A549 (cell line): Measurements from ENCODE around the gene GGTLC2.

Experiments
- BHLHE40 ChIP-seq: IDR thresholded peaks from 2 replicates; pipeline ENCODE4 v1.6.1; 2012; ENCODE audit warnings: low read depth, low read length, inconsistent platforms
- CTCF ChIP-seq: fragments of >200 bp; sonication (Bioruptor Twin); formaldehyde crosslinking; IDR thresholded peaks from 3 replicates; pipeline ENCODE4 v1.5.1; 2016
- PBX3 ChIP-seq: IDR thresholded peaks from 2 replicates; pipeline ENCODE4 v1.6.1; 2012
- POLR2A ChIP-seq: IDR thresholded peaks from 2 replicates; pipeline ENCODE4 v1.6.1; 2012; ENCODE audit warnings: mild to moderate bottlenecking, low read length
- REST ChIP-seq: fragments of 200-600 bp; sonication (generic); IDR thresholded peaks from 2 replicates; pipeline ENCODE4 v1.6.1; 2016; ENCODE audit warnings: antibody characterized with exemption, mild to moderate bottlenecking, moderate library complexity
- RFX5 ChIP-seq: fragments of 450-650 bp; IDR thresholded peaks from 2 replicates; pipeline ENCODE4 v1.7.1; 2014; ENCODE audit warnings: antibody characterized with exemption, mild to moderate bottlenecking, moderate library complexity
- USF2 ChIP-seq: fragments of 450-650 bp; IDR thresholded peaks from 2 replicates; pipeline ENCODE4 v1.6.1; 2014; ENCODE audit warnings: antibody characterized with exemption
- TF ChIP-seq, protein P1 (sequence below): fragments of 250-450 bp; sonication (Bioruptor Pico); IDR thresholded peaks from 2 replicates; pipeline ENCODE4 v1.5.0; 2021; ENCODE audit warnings: mild to moderate bottlenecking, moderate library complexity, borderline replicate concordance

DNA sequence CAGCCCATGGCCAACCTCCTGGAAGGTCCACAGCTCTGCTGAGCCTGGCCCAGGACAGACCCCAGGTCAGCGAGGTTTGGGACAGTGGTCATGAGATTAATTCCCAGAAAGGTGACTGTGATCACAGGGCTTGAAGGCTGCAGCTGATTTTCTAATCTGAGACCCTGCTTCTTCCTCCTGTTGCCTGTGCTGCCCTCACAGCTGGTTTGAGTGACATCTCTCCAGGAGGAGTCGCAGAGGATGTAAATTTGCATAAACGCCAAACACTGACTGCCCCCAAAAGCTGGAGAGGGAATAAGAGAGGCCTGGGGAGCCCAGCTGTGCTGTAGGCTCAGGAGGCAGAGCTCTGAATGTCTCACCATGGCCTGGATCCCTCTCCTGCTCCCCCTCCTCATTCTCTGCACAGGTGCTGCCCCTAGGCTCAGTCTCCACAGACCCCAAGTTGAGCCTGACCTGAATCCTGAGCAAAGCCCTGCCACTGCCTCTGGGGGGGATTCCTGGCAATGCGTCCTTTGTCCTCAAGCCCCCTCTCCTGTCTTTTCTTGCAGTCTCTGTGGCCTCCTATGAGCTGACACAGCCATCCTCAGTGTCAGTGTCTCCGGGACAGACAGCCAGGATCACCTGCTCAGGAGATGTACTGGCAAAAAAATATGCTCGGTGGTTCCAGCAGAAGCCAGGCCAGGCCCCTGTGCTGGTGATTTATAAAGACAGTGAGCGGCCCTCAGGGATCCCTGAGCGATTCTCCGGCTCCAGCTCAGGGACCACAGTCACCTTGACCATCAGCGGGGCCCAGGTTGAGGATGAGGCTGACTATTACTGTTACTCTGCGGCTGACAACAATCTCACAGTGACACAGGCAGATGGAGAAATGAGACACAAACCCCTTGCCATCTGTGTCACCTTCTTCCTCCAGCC is 23.8 kb downstream of the GGTLC2 start:
- TF ChIP-seq USF2 = no peak
- TF ChIP-seq CTCF = no peak
- no peak for TF ChIP-seq REST
- TF ChIP-seq, protein P1, sequence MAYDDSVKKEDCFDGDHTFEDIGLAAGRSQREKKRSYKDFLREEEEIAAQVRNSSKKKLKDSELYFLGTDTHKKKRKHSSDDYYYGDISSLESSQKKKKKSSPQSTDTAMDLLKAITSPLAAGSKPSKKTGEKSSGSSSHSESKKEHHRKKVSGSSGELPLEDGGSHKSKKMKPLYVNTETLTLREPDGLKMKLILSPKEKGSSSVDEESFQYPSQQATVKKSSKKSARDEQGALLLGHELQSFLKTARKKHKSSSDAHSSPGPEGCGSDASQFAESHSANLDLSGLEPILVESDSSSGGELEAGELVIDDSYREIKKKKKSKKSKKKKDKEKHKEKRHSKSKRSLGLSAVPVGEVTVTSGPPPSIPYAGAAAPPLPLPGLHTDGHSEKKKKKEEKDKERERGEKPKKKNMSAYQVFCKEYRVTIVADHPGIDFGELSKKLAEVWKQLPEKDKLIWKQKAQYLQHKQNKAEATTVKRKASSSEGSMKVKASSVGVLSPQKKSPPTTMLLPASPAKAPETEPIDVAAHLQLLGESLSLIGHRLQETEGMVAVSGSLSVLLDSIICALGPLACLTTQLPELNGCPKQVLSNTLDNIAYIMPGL (CRISPR knock-in tag) = no peak
- TF ChIP-seq RFX5 = no peak
- TF ChIP-seq BHLHE40 = no peak
- TF ChIP-seq POLR2A = no peak
- TF ChIP-seq PBX3 = no peak
